ENCODE data around the gene RASSF5.
"Not testable (repeated sequence)": the region's sequence is repeated elsewhere in the genome, so short reads cannot be mapped to it uniquely, and the experiment has no call there.

RASSF5 gene

GRCh38 chr1:206591226-206591625, 83.9 kb downstream of the RASSF5 start:
- DNase-seq: no peak

GRCh38 chr1:206591696-206592095, 84.4 kb downstream of the RASSF5 start:
- no peak for DNase-seq

- no peak for DNase-seq
Measured at GRCh38 chr1:206593351-206593925, 86.1 kb downstream of the RASSF5 start.

- DNase-seq: no peak
Measured at GRCh38 chr1:206595581-206596318, 88.4 kb downstream of the RASSF5 start.

GRCh38 chr1:206596319-206596666, 89.0 kb downstream of the RASSF5 start:
- no peak for DNase-seq

- DNase-seq: no peak
Measured at GRCh38 chr1:206600527-206600926, 93.2 kb downstream of the RASSF5 start.

GRCh38 chr1:206604861-206605260, 97.5 kb downstream of the RASSF5 start:
- DNase-seq: no peak

GRCh38 chr1:206606867-206607266, 99.5 kb downstream of the RASSF5 start:
- peak; percentile 77 for DNase-seq

GRCh38 chr1:206608108-206608698, 100.9 kb downstream of the RASSF5 start:
- DNase-seq: peak; percentile 74

GRCh38 chr1:206609229-206609991, 102.1 kb downstream of the RASSF5 start:
- DNase-seq: peak; percentile 13

- DNase-seq: peak; percentile 97
Measured at GRCh38 chr1:206612129-206612876, 105.0 kb downstream of the RASSF5 start, which contains the start of gene EIF2D. Gene EIF2D (minus strand): TSS chr1:206612465. CDS start chr1:206612342, 123 bp downstream.

- not testable (repeated sequence) for DNase-seq
Measured at GRCh38 chr1:206626396-206626795, 119.1 kb downstream of the RASSF5 start.

GRCh38 chr1:206628916-206629315, 121.6 kb downstream of the RASSF5 start:
- no peak for DNase-seq

- DNase-seq: peak; percentile 90
Measured at GRCh38 chr1:206631085-206631509, 123.8 kb downstream of the RASSF5 start.

GRCh38 chr1:206633708-206634121, 126.4 kb downstream of the RASSF5 start:
- DNase-seq: no peak

- DNase-seq: peak; percentile 91
Measured at GRCh38 chr1:206634365-206635079, 127.2 kb downstream of the RASSF5 start.

GRCh38 chr1:206635080-206635977, 128.0 kb downstream of the RASSF5 start, which contains the start of gene DYRK3:
Gene DYRK3 (plus strand): TSS chr1:206635536. CDS start chr1:206635704, 168 bp downstream.
- DNase-seq: peak; percentile 96

- DNase-seq: peak; percentile 54
Measured at GRCh38 chr1:206635978-206636345, 128.6 kb downstream of the RASSF5 start.

GRCh38 chr1:206636671-206637070, 129.3 kb downstream of the RASSF5 start:
- no peak for DNase-seq

GRCh38 chr1:206637605-206638004, 130.3 kb downstream of the RASSF5 start:
- no peak for DNase-seq

All from hematopoietic multipotent progenitor cell treated with erythropoietin and hydrocortisone succinate and interleukin-3 and kit ligand, for 4 days (in vitro differentiated cells).